Activated naive CD4-positive, alpha-beta T cell treated with anti-CD3 and anti-CD28 coated beads, Interleukin-2, amount 10 ng/mL, durations not matched to agents 7 days and 5 days (primary cell): Measurements from ENCODE around the gene POLR3B.
"Not testable (repeated sequence)": the region's sequence is repeated elsewhere in the genome, so short reads cannot be mapped to it uniquely, and the experiment has no call there.

Source experiments
- CTCF ChIA-PET: fragments of 350-600 bp; sonication (Branson Sonifier 250); formaldehyde crosslinking; loops from one replicate; lab custom pipeline; 2021; ENCODE audit warnings: antibody characterized with exemption; lab: Charles Lee
- DNase-seq: peaks from one replicate; pipeline ENCODE4 v3.0.0-alpha.2; 2020
- H3K27ac Mint-ChIP-seq: one replicate; pipeline ENCODE4 v1.8.0; 2021; ENCODE audit warnings: mild to moderate bottlenecking, moderate library complexity, mixed read lengths
- H3K27me3 Mint-ChIP-seq: one replicate; pipeline ENCODE4 v1.8.0; 2021; ENCODE audit warnings: mild to moderate bottlenecking, mixed read lengths
- H3K36me3 Mint-ChIP-seq: one replicate; pipeline ENCODE4 v1.8.0; 2021; ENCODE audit warnings: mixed read lengths
- H3K4me1 Mint-ChIP-seq: one replicate; pipeline ENCODE4 v1.8.0; 2021; ENCODE audit warnings: mixed read lengths
- H3K4me3 Mint-ChIP-seq: one replicate; pipeline ENCODE4 v1.8.0; 2021; ENCODE audit warnings: mild to moderate bottlenecking, moderate library complexity, mixed read lengths
- H3K9me3 Mint-ChIP-seq: one replicate; pipeline ENCODE4 v1.8.0; 2021; ENCODE audit warnings: mixed read lengths

Gene POLR3B

DNA sequence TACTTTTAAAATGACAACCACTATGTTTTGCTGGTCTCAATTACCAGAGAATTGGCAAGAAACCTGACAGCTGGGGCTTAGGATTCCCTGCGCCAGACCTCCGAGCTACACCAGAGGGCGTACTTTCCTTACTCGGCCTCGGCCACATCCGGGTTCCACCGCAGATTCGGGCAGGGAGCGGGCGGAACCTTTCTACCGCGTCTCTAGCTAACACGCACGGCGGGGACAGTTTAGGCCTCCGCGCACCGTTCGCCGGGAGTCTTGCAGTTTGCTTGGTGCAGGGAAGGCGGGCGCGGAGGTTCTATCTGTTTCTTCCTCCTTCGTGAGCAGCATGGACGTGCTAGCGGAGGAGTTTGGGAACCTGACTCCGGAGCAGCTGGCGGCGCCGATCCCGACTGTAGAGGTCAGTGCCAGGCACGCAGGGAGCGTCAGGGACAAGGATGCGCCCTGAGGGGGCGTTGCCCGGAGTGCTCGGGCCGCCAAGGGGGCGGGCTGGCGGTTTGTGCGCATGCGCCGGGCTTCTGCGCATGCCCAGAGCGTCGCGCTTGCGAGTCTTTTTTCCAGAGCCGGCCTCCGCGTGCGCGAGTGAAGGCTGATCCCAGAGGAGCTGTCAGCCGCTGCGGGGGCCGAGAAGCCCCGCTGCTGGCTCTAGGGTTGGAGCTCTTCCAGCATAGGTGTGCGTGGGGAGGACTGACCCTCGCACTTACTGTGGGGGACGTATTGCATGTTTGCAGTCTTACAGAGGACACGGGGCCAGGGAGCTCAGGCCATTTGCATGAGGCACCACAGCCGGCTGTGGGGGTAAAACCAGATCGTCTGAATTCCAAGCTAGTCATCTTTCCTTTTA, at the start of gene POLR3B:
TSS of gene POLR3B (plus strand) at position 200 of the 847 bp plus-strand sequence. CDS start at position 332, 132 bp downstream.
- Mint-ChIP-seq H3K4me1 (peaks cover 16% of the 10 kb centered on the region), H3K27me3 (peaks cover 7% of the 10 kb centered on the region), H3K9me3 (no peaks in the 10 kb centered on the region), H3K36me3 (no peaks in the 10 kb centered on the region), H3K27ac (peak within 1 kb of the TSS; percentile 94), H3K4me3 (peak within 1 kb of the TSS; percentile 88)
- CTCF ChIA-PET: interaction anchor here (0.7 to 2.6 kb wide), 12 partner anchors 12 to 562 kb away, joined by 3 to 18 read pairs (median 4); no protein-coding TSS in a partner anchor
- DNase-seq: peak; percentile 96

DNA sequence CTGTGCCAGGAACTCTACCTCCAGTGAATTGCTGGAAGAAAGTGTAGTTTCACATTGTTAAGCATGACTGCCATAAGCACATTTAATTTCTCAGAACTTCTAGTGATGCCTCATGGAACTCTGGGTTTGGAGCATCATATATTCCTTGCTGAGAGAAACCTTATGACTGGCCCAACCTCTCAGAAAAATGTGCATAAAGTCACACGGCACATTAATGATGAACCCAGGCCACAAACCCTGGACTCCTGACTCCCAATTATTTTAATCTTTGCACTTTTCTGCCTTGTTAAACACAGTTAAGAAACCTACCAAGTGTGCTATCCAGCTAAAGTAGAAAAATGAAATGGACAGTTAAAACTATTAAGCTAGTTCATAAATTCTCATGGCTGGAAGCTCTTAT, 49.4 kb upstream of the POLR3B start:
- peaks cover 14% of the 10 kb centered on the region for H3K36me3 Mint-ChIP-seq
- no peaks in the 10 kb centered on the region for H3K9me3 Mint-ChIP-seq
- CTCF ChIA-PET: no interaction called here
- H3K4me1 Mint-ChIP-seq: peaks cover 39% of the 10 kb centered on the region
- DNase-seq: no peak
- H3K4me3 Mint-ChIP-seq: no peak overlapping the region
- no peak overlapping the region for H3K27ac Mint-ChIP-seq
- no peaks in the 10 kb centered on the region for H3K27me3 Mint-ChIP-seq

DNA sequence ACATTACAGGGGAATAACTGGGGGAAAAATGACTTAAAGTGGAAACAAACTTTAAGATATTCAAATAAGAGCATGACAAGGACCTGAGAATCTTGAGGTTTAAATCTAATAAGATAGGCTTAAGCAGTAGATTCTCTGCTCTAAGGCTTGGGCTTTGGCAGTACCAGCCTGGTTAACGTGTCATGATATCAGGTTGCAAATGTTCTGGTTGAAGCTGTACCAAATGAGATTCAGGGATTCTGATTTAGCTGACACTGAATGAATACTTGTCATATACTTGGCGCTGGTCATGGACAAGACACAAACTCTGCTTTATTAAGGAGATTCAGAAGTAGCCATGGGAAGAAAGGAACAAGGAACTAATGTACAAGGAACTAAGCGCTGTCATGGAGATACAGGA, 48.9 kb upstream of the POLR3B start:
- CTCF ChIA-PET: no interaction called here
- Mint-ChIP-seq H3K9me3 (no peaks in the 10 kb centered on the region), H3K4me3 (no peak overlapping the region), H3K27ac (no peak overlapping the region), H3K4me1 (peaks cover 36% of the 10 kb centered on the region), H3K36me3 (peaks cover 14% of the 10 kb centered on the region), H3K27me3 (no peaks in the 10 kb centered on the region)
- DNase-seq: no peak

DNA sequence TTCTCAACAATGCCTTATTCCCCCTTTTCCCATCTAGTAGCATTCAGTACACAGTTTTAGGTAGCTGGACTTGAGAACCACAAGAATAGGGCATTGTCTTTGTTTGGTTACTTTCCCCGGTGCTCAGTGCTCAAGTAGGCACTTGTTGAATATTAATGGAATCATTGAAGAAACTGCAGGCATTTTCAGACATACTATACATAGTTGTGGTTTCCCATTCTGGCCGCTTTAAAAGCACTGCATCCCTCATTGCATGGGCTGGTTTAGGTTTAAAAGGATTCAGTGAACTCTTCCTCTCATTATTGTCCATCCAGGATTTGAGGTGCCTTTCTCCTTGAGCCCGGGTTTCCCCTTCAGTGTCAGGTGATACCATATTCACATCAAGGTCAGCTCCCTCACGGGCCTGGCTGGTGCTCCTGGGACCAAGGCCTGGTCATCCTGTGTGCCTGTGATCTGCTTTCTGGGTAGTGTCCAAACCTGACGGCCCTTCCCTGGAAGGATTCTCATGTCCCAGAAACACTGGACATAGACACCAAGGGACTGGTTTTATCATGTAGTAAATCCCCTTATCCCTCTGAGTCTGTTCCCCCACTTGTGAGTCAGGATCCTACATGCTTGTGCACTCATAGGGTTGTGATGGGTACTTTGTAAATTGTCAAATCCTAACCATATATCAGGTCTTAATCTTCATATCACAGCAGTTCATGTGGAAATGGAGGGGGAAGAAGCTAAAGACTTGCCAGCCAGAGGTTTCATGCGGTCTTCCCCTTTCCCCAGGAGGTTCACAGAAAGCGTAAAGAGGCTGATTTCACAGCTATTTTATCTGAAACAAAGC, 47.7 kb upstream of the POLR3B start:
- Mint-ChIP-seq H3K27me3 (no peaks in the 10 kb centered on the region), H3K4me3 (no peak overlapping the region), H3K9me3 (no peaks in the 10 kb centered on the region), H3K36me3 (peaks cover 14% of the 10 kb centered on the region), H3K27ac (no peak overlapping the region), H3K4me1 (peaks cover 23% of the 10 kb centered on the region)
- DNase-seq: no peak
- CTCF ChIA-PET: interaction anchor here (1.3 kb wide), 1 partner anchor 27 kb away, joined by 3 read pairs; no protein-coding TSS in a partner anchor

DNA sequence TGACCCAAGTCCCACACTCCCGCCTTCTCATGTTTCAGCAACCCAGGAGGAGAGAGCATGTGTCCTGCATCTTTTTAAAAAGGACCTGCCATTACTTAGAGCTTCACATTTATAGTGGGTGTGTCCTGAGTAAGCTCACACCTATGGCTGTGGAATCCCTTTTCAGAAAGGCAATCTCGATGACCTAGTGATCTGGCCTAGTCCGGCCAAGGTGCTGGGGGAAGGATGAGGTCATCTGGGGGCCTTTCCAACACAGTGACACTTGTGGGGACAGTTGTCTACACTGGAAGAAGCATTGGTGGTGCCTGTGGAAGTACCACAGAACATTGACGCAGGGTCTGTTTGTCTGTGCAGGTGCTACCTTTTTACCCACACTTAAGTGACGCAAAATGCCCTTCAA, 46.9 kb upstream of the POLR3B start:
- no peaks in the 10 kb centered on the region for H3K9me3 Mint-ChIP-seq
- H3K4me3 Mint-ChIP-seq: no peak overlapping the region
- H3K4me1 Mint-ChIP-seq: peaks cover 16% of the 10 kb centered on the region
- CTCF ChIA-PET: no interaction called here
- H3K27me3 Mint-ChIP-seq: no peaks in the 10 kb centered on the region
- no peak for DNase-seq
- H3K36me3 Mint-ChIP-seq: peaks cover 14% of the 10 kb centered on the region
- no peak overlapping the region for H3K27ac Mint-ChIP-seq

DNA sequence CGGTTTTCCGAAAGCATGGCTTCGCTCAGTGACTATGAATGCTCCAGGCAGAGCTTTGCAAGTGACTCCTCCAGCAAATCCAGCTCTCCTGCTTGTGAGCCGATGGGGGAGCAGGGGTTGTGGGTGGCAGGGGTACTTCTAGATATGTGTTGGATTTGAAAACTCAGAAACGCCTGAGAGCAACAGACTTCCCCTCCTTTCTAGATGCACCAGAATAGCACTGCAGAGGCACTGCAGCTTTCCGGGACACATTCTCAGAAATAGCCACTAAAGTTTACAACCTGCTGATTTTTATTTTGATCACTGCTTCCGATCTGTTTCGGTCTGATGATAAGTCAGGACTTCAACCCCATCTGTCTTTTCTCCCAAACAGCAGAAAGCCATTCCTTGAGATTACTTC, 46.4 kb upstream of the POLR3B start:
- Mint-ChIP-seq H3K27ac (no peak overlapping the region), H3K4me3 (no peak overlapping the region), H3K9me3 (no peaks in the 10 kb centered on the region), H3K36me3 (peaks cover 17% of the 10 kb centered on the region), H3K4me1 (peaks cover 12% of the 10 kb centered on the region), H3K27me3 (no peaks in the 10 kb centered on the region)
- no peak for DNase-seq
- CTCF ChIA-PET: no interaction called here

DNA sequence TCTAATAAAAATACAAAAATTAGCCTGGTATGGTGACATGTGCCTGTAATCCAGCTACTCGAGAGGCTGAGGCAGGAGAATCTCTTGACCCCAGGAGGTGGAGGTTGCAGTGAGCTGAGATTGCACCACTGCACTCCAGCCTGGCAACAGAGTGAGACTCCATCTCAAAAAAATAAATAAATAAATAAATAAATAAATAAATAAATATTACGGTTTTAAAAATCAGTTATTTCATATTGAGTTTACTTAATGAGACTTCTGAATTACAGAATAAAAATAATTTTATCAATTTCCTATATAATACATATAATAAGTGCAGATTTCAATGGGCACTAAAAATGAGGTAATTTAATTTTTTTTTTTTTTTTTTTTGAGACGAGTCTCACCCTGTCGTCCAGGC, 44.1 kb upstream of the POLR3B start:
- CTCF ChIA-PET, H3K4me3 Mint-ChIP-seq, H3K27me3 Mint-ChIP-seq, DNase-seq, H3K27ac Mint-ChIP-seq, H3K4me1 Mint-ChIP-seq, H3K9me3 Mint-ChIP-seq: not testable (repeated sequence)
- H3K36me3 Mint-ChIP-seq: peaks cover 24% of the 10 kb centered on the region

DNA sequence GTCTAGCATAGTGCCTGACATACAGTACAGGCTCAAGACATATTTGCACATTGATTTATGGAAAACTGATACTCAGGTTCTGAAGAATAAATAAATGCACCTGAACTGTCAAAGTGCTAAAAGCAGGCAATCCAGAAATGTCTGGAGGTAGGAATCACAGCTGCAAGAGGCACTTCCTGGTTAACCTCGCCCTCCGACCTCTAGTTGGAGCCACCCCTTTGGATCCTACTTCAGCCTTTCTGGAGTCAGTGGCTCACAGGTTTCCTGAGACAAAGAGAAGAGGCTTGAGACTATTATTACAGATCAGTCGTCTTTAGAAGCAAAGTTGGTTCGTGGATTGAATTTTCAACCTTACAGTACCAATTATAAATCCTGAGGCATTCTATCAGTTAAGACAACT, 42.0 kb upstream of the POLR3B start:
- Mint-ChIP-seq H3K4me3 (no peak overlapping the region), H3K27ac (no peak overlapping the region), H3K9me3 (no peaks in the 10 kb centered on the region), H3K36me3 (peaks cover 28% of the 10 kb centered on the region), H3K4me1 (peaks cover 8% of the 10 kb centered on the region), H3K27me3 (no peaks in the 10 kb centered on the region)
- no peak for DNase-seq
- CTCF ChIA-PET: no interaction called here

DNA sequence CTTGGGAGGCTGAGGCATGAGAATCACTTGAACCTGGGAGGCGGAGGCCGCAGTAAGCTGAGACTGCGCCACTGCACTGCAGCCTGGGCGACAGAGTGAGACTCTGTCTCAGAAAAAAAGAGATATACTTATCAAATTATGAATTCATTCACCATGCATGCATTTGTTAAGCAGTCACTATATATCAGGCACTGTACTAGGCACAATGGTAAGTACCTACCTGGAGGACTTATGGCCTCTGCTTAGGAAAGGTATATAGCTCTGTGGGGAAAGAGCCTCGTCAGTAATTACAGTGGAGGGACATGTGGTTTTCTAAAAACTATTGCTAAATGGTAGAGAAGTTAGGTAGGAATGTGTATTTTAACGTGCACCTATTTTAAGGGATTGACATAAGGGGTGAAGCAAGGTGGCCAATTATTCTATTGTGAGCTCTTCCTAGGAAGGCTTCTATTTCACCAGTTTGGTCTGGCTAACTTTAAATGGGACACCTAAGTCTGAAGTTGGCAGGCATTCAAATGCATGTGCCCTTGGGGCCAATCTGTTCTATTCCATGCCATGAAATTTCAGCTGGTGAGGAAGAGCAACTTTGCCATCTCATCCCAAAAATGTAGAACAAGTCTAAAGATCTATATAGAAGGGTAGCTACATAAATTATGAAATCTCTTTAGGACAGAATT, 40.0 kb upstream of the POLR3B start:
- peaks cover 37% of the 10 kb centered on the region for H3K36me3 Mint-ChIP-seq
- H3K4me1 Mint-ChIP-seq: no peaks in the 10 kb centered on the region
- DNase-seq: no peak
- no peak overlapping the region for H3K27ac Mint-ChIP-seq
- CTCF ChIA-PET: no interaction called here
- no peaks in the 10 kb centered on the region for H3K9me3 Mint-ChIP-seq
- no peaks in the 10 kb centered on the region for H3K27me3 Mint-ChIP-seq
- H3K4me3 Mint-ChIP-seq: no peak overlapping the region

DNA sequence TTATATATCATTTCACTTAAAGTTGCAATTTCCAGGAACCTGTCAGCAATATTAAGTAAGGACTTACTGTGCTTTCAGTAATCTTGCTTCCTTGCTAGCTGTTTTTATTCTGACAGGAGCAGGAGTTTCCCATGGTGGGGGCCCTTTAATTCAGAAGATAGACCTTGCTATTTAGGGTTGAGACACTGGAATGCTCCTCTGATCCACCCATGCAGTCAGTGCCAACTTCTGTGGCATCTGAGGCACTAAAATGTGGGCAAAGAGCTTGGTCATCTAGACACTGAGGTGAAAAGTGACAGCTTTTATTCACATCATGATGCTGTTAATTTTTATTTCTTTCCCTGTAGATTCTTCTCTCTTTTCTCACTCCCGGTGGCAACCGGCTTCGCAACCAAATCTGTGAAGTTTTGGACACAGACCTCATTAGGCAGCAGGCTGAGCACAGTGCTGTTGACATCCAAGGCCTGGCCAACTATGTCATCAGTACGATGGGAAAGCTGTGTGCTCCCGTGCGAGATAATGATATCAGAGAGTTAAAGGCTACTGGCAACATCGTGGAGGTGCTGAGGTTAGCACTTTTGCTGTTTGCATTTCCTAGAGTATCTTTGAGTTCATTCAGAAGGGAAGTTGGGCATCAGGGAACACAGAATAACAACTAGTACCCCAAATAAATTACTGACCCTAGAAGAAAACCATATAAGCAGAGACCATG, 36.3 kb upstream of the POLR3B start:
- CTCF ChIA-PET: no interaction called here
- Mint-ChIP-seq H3K9me3 (no peaks in the 10 kb centered on the region), H3K4me1 (no peaks in the 10 kb centered on the region), H3K27ac (no peak overlapping the region), H3K36me3 (peaks cover 42% of the 10 kb centered on the region), H3K27me3 (no peaks in the 10 kb centered on the region), H3K4me3 (no peak overlapping the region)
- DNase-seq: no peak

DNA sequence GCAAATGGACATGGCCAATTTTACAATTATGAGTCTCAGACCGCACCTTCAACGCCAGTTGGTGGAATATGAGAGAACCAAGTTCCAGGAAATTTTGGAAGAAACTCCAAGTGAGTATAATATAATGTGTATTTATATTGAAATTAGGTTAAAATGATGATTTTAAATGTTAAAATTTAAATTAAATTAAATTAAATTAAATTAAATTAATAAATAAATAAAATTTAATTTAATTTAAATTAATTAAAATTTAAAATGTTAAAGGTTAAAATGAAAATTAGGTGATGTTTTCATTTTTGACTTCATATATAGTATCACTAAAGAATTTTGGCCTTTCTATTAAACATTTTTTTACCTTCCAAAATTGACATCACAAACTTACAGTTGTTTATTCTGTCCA, 34.0 kb upstream of the POLR3B start:
- H3K9me3 Mint-ChIP-seq: no peaks in the 10 kb centered on the region
- H3K36me3 Mint-ChIP-seq: peaks cover 35% of the 10 kb centered on the region
- no peak overlapping the region for H3K4me3 Mint-ChIP-seq
- CTCF ChIA-PET: no interaction called here
- no peaks in the 10 kb centered on the region for H3K4me1 Mint-ChIP-seq
- no peak for DNase-seq
- no peak overlapping the region for H3K27ac Mint-ChIP-seq
- no peaks in the 10 kb centered on the region for H3K27me3 Mint-ChIP-seq

DNA sequence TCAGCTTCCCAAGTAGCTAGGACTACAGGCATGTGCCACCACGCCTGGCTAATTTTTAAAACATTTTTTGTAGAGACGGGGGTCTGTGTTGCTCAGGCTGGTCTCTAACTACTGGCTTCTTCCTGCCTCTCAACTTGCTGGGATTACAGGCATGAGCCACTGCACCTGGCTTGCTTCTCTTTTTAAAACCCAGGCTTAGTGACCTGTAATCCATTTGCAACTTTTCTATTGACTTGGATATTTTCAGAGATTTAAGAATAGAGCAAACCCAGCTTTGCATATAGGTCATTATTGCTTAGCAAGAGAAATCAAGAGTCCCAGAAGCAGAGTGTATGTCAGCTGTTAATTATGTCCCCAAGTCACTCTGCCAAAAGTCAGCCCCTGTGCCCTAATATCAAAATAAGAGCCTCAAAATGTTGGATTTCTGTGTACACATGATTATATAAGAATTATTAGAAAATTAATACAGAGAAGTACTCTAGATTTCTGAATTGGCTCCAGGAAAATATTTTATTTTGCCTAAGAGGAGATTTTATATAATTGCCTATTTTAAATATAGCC, 30.2 kb upstream of the POLR3B start:
- Mint-ChIP-seq H3K9me3 (no peaks in the 10 kb centered on the region), H3K27me3 (no peaks in the 10 kb centered on the region)

DNA sequence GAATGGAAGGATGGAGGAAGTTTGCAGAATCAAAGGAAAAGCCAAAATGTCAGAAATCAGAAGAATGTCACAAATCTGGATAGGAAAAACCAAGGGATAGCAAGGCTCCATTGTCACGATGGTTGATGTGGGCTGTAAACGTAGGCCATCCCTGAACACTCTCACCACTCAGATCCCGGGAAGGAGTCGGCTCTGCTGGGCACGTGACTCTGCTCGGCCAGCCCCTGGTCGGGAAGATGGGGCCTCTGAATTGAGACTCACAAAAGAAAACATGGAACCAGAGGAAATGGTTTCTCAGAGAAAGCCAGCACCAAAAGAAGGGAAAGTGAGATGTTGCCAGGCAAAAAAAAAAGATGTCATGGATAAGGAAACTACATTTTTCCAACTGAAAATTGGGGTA, 28.8 kb upstream of the POLR3B start:
- no peak overlapping the region for H3K4me3 Mint-ChIP-seq
- peaks cover 21% of the 10 kb centered on the region for H3K36me3 Mint-ChIP-seq
- H3K4me1 Mint-ChIP-seq: no peaks in the 10 kb centered on the region
- no peak for DNase-seq
- no peaks in the 10 kb centered on the region for H3K9me3 Mint-ChIP-seq
- no peaks in the 10 kb centered on the region for H3K27me3 Mint-ChIP-seq
- no peak overlapping the region for H3K27ac Mint-ChIP-seq
- CTCF ChIA-PET: no interaction called here

More for the DNA sequence above, 30.2 kb upstream of the POLR3B start:
- Mint-ChIP-seq H3K27ac (no peak overlapping the region), H3K36me3 (peaks cover 24% of the 10 kb centered on the region), H3K4me3 (no peak overlapping the region), H3K4me1 (no peaks in the 10 kb centered on the region)
- no peak for DNase-seq
- CTCF ChIA-PET: no interaction called here
